NCI-H460 (cell line): ENCODE measurements around the gene TMEM205. TPM values are rescaled to one million over a fixed set of nuclear protein-coding genes. Genes with fewer than 3 reads are reported as not detected.
A peak's percentile ranks its signal among the peaks of the same experiment; 100 is the strongest.
"Not testable (repeated sequence)": the region's sequence is repeated elsewhere in the genome, so short reads cannot be mapped to it uniquely, and the experiment has no call there.

Experiments used
- DNase-seq: peaks from one replicate; pipeline ENCODE4 v3.0.0-alpha.2; 2016; ENCODE audit warnings: low read depth; ENCODE audit errors: extremely low read depth
- polyA plus RNA-seq: library from polyadenylated mRNA; depleted of rRNA; stranded (reverse); fragments of >200 nt; gene quantifications from 2 replicates; pipeline ENCODE4 v1.2.3, GENCODE V29; 2014; cell fraction: nucleus; rRNA removed
- total RNA-seq: library from RNA; depleted of rRNA; stranded (reverse); fragments of >200 nt; shearing (Covaris generic); gene quantifications from 2 replicates; pipeline ENCODE4 v1.2.3, GENCODE V29; 2014; rRNA removed

Gene TMEM205
- total RNA-seq = 114 and 151 TPM in 2 replicates
- 220 and 273 TPM in 2 replicates for polyA plus RNA-seq

GRCh38 chr19:11346104-11346940, at the start of gene TMEM205, which contains the start of gene CCDC159:
Gene TMEM205, minus strand, starts transcription at chr19:11346268. Its CDS starts 649 bp downstream, at chr19:11345619.
Gene CCDC159, plus strand, starts transcription at chr19:11346519. Its CDS starts 88 bp downstream, at chr19:11346607.
- peak; percentile 97 for DNase-seq

DNA sequence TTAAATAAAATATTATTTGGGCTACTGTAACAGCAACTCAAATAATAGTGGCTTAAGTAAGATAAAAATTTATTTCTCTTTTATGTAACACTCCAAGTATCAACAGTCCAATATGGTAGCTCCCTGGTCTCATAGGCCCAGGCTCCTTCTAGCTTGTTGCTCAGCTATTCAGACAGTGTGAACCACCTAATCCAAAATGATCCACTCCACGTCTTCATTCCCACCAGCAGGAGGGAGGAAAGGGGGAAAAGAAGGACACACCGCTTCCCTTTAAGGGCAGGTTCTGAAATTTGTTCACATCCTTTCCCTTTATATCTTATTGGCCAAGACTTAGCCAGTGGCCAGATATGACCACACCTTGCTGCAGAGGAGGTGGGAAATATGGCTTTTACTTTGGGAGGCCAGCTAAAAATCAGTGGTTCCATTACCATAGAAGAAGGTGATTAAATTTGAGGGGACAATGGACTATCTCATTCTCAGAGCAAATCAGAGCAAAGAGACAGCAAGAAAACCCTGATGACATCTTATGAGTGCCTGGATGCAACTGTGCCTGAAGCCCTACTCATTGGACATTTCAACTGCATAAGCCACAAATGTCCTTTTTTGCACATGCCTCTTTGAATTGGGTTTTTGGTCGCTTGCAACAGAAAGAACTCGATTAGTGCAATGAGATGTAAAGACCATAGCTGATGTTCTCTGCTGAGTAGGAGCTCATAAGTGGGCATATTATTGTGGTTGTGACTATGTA, 45.0 kb upstream of the TMEM205 start:
- no peak for DNase-seq

DNA sequence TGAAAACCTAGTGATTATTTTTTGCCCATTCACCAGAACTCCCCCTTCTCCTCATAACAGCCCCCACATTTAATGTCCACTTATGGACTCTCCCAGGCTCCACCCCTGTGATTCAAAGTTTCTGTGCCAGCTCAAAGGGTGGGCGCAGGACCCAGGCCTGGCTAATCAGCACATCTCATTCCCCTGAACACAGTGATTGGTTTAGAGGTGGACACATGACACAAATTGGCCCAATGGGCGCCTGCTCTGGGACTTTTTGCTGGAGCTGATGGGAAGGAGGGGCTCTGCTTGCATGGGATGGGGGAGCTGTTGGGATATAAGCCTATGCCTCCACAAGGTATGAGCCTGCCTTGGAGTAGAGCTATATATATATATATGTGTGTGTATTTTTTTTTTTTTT, 44.3 kb upstream of the TMEM205 start:
- no peak for DNase-seq

- no peak for DNase-seq
Observed at GRCh38 chr19:11387162-11388034, 41.3 kb upstream of the TMEM205 start.

DNA sequence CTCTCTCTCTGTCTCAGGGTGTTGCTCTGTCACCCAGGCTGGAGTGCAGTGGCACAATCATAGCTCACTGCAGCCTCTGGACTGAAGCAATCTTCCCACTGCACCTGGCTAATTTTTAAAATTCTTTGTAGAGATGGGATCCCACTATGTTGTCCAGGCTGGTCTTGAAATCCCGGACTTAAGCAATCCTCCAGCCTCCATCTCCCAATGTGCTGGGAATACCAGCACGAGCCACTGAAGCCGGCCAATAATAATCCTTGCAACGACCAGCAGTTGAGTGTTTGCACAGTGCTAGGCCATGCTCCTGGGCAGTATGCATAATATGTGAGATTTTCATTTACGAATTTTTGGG, 38.7 kb upstream of the TMEM205 start:
- no peak for DNase-seq

DNA sequence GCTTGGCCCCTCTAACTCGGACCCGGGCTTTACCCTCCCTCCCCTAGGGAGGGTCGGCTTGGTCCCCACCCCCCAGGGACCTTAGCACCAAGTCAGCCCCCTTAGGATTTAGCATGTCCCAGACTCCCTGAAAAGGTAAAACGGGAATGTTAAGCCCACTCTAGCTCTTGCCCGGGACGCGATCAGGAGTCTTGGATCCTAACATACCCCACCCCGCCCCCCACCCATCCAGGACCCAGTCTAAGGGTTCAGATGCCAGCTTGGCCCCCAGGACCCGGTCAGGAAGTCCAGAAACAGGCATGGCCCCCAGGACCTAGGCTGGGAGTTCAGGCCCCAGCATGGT, 37.6 kb upstream of the TMEM205 start:
- no peak for DNase-seq

- no peak for DNase-seq
Observed at GRCh38 chr19:11382898-11383705, 37.0 kb upstream of the TMEM205 start.

DNA sequence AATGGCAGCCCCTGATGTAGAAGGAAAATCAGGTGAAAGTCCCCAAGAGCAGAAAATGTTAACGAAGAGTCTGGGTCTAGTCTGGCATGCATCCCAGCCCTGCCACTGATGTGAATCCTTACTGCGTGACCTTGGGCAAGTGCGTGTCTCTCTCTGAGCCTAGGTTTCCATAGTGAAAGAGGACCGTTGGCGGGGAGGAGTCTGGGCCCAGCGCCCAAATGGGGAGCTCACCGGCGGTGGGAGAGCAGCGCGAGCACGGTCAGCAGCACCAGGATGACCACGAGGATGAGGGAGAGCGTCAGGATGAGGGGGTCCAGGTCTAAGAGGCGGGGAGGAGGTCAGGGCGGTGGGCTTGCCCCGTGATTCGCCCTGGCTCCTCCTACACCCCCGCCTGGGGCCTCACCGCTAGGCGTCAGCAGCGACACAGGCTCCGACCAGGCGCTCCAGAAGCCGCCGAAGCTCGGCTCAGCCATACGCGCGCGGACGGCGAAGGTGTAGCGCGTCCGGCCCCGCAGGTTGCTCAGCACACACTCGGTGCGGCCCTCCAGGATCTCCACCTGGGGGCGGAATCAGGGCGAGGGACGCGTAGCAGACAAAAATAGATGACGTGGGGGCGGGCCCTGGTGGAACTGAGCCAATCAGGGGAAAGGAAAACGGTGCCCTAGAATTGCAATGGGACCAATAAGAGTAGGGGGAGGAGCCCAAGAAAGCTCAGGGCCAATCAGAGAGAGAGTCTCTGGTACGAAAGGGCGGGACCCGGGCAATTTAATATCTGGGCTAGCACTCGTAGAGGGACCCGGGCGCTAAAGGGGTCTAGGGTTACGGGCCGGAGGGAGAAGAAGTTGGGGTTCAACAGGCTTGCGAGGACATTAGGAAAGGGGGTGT, 34.8 kb upstream of the TMEM205 start:
- peak; percentile 91 for DNase-seq

DNA sequence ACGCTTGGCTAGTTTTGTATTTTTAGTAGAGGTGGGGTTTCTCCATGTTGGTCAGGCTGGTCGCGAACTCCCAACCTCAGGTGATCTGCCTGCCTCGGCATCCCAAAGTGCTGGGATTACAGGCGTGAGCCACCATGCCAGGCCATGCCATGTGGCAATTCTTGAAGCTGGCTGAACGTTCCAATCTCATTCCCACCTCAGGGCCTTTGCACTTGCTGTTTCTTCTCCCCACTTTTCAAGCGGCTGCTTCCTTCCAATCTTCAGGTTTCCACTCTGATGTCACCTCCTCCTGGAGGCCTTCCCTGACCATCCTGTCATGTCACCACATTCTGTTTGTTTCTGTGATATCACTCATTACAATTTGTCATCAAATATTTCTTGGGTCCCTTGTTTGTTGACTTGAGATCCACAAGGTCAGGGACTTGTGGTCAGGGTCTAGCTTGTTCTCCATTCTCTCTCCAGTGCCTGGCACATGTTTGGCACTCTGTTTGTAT, 33.8 kb upstream of the TMEM205 start:
- no peak for DNase-seq

- not testable (repeated sequence) for DNase-seq
Observed at GRCh38 chr19:11379269-11379845, 33.3 kb upstream of the TMEM205 start.

DNA sequence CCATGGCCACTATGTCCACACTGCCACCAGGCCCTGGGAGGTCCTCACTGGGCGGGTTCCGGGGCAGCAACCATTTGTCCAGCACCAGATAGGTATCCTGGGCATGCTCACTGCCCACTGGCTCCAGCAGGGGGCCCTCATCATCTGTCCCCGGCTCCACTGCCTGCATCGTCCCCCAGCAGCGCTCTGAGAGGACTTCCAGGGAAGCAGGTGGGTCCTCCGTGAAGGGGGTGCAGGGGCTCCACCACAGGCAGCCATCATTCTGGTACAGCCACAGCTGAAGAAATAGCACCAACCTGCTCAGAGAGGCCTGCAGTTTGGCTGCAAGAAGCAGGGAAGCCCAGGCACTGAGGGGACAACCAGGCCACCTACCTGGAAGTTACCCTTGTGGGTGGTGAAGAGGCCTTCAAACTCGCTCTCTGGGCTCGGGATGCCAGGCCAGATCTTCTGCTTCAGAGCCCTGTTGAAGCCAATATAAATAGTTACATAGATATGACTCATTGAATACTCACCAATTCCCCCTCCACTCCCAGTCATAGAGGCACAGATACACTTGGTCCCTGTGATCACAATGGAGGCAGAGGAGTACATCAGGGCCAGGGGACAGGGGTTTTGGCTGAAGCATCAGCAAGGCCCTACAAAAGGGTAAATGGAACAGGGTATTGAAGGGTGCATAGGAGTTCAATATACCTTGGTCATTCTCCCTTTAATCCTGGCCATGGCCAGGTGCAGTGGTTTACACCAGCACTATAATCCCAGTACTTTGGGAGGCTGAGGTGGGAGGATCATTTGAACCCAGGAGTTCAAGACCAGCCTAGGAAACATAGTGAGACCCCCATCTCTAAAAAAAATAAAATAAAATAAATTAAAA, 32.5 kb upstream of the TMEM205 start:
- DNase-seq = peak; percentile 56

DNA sequence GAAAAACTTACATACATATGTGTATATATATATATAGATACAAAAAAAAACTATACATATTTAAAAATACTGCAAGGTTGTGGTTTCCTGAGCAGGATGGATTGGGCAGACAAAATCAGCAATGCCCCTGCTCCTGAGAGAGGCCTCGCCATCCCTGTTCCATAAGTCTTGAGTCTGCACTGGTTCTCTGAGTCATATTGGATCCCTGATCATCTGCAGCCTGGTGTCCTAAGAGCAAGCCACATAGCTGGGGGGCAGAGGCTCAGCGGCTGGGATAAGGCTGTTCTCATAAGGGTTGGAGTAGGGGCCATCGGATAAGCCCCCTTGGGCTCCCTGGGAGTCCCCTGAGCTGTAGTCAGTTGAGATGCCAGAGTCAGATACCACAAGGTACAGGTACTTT, 31.7 kb upstream of the TMEM205 start:
- DNase-seq = no peak

DNA sequence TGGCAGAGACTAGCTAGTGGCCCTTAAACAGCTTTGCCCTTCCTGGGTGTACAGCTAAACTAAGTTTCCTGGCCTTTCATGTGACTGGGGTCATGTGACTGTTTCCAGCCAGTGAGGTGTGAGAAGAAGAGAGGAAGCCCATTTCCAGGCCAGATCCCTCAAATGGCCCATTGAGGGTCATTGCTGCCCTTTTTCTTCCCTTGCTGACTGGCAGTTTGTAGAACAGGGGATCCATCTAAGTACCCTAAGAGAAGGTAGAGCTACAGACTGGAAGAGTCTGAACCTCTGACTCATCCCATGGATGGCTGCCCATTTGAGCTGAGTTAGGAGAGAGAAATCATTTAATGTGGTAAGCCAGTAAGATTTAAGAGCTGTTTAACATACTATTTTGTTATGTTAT, 31.2 kb upstream of the TMEM205 start:
- no peak for DNase-seq

DNA sequence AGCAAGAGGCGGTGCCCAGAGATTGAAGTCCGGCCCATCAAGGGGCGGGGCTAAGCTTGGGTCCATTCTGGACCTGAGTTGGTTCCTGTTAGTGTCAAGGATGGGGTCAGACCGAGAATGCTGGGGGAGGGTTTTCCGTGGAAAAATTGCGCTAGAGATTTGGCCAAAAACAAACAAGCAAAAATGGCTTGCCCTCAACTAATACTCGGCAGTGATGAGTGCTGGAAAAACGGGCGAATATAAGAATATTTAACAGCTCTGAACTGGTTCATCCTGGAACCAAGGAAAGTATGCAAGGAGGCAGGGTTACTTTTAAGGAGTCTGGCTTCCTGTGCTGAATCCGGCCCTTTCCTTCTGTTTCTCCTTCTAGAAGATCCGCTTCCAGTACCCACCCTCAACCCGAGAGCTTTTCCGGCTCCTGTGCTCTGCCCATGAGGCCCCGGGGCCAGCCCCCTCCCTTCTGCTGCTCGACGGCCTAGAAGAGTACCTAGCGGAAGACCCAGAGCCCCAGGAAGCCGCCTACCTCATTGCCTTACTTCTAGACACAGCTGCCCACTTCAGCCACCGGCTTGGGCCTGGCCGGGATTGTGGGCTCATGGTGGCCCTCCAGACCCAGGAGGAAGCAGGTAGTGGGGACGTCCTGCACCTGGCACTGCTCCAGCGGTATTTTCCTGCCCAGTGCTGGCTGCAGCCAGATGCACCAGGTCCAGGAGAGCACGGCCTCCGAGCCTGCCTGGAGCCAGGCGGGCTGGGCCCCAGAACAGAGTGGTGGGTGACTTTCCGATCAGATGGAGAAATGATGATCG, 29.3 kb upstream of the TMEM205 start:
- no peak for DNase-seq

DNA sequence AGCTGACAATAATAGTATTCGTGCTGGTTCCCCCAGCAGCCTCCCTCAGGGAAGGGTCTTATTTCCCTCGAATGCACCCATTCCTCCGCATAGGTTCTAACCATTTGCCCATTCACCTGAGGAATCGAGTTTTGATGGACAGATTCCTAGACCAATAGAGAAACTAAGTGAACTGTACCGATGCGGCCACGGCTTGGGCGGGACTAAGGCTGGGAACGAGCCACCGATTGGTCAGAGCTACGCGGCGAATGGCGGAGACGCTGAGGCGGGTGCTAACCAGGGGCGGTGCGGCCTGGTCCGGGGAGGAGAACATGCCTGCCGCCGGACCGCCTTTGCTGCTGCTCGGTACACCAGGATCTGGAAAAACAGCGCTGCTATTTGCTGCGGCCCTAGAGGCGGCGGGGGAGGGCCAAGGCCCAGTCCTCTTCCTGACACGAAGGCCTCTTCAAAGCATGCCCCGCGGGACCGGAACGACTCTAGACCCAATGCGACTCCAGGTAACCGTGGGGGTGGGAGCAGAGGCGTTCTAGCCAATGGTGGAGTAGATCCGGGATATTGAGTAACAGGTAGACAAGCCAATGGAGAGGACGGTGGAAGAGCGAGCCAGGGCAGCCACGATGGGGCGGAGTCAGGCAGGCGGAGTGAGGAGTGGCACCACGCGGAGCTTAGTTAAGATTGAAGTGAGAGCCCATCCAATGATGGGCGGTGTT, 28.5 kb upstream of the TMEM205 start, which contains the start of gene SWSAP1:
Gene SWSAP1 (plus strand): TSS at position 234 of the 710 bp plus-strand sequence. CDS start 15 bp downstream, at position 249.
- DNase-seq = peak; percentile 99

GRCh38 chr19:11373885-11374432, 27.9 kb upstream of the TMEM205 start:
- DNase-seq = no peak
